Subcutaneous adipose tissue (tissue), 4 donors: ENCODE data around the gene UNC5B. TPM values are rescaled to one million over a fixed set of nuclear protein-coding genes. Genes with fewer than 3 reads are reported as not detected.

Experiments used
- CTCF ChIP-seq: fragments of 450-650 bp; IDR thresholded peaks from one replicate; pipeline ENCODE4 v1.5.1; 2016; ENCODE audit warnings: low read depth, mild to moderate bottlenecking, control low read depth, antibody characterized with exemption, moderate library complexity
- total RNA-seq, 4 donors: library from RNA; depleted of rRNA; stranded (reverse); fragments of >200 nt; gene quantifications; one replicate each; pipeline ENCODE4 v1.1.0, GENCODE V29; 2016

Gene UNC5B
- total RNA-seq, 4 donors from 2014 or later = 0.22 to 1.1 (median 0.91) TPM

DNA sequence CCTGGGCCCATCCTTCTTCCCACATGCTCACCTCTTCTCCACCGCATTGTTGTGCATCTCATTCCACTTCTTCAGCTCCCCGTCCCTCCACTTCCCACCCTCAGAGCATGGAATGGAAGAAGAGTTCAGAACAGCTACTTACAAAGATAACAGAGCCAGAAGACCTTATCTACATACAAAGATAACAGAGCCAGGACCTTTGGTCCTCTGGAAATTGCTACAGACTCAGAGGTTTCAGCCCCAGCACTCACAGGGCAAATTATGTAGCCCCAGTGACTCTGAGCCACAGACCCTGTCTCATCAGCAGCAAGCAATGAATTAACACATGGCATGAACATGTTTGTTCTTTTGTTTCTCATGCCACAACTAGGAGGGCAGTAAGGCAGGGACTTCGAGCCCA is 78.0 kb downstream of the UNC5B start:
- TF ChIP-seq CTCF = no peak

DNA sequence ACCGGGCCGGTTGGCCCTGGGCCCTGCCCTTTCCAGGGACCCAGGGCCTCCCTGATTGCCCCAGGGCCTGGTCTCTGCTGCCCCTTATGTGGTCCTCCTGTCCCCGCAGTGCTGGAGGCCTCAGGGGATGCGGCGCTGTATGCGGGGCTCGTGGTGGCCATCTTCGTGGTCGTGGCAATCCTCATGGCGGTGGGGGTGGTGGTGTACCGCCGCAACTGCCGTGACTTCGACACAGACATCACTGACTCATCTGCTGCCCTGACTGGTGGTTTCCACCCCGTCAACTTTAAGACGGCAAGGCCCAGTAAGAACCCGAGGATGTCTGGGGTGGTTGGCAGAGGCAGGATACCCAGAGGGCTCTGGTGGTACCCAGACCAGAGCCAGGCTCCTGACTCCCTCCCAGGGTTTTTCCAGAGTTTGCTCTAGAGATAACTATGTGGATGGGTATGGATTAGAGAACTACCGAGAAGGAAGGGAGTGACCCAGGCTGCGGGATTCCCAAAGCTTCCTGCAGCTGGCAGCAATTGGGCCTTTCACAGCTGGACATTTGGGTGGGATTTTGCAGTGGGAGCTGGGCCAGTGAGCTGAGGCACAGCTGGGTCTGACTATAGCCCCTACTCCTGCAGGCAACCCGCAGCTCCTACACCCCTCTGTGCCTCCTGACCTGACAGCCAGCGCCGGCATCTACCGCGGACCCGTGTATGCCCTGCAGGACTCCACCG is 78.6 kb downstream of the UNC5B start:
- TF ChIP-seq CTCF = no peak

DNA sequence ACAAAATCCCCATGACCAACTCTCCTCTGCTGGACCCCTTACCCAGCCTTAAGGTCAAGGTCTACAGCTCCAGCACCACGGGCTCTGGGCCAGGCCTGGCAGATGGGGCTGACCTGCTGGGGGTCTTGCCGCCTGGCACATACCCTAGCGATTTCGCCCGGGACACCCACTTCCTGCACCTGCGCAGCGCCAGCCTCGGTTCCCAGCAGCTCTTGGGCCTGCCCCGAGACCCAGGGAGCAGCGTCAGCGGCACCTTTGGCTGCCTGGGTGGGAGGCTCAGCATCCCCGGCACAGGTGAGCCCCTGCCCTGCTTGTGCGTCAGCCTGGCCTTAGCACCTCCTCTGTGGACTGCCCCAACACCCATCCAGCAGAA is 79.1 kb downstream of the UNC5B start:
- TF ChIP-seq CTCF = no peak

- TF ChIP-seq CTCF = no peak
Measured at GRCh38 chr10:71292624-71293445, 80.5 kb downstream of the UNC5B start.

- no peak for TF ChIP-seq CTCF
Measured at GRCh38 chr10:71293446-71294084, 81.2 kb downstream of the UNC5B start.

DNA sequence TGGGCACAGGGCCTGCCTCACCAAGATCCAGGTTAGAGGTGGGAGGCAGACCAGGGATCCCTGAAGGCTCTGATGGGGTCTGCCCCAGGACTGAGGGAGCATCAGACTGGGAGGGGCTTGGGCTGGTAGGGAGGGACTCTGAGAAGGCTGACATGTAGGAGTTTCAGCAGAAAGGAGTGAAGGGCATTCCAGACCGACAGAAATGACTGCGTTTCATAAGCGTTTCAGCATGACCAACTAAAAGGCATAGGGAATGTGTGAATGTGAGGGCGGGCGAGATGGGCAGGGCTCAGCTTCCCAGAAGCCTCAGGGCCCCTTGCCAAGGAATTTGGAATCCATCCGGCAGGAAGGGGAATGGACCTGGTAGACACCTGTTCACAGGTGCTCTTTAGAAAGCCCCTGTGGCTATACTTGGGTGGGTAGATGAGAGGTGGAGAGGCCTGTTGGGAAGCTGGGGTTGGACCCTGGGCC is 81.8 kb downstream of the UNC5B start:
- no peak for TF ChIP-seq CTCF

DNA sequence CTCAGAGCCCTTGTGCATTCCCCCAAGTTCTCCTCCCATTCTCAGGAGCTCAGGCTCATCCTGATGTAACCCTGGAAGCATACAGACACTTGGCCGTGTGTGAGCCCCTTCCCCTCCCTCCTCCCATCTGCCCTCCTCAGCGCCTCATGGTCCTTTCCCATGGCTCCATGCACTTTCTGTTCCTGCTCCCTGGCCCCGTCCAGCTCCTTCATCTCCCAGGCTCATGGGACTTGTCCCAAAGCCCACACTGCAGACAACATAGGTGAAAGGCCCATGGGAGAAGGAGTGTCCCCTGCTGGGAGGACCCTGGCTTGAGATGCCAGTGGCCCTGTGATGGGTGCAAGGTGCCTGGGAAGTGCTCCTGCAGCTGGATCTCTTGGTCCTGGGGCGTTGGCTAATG is 82.5 kb downstream of the UNC5B start:
- TF ChIP-seq CTCF = no peak
